Measurements from ENCODE around the gene NMUR2.

Gene NMUR2, protein sequence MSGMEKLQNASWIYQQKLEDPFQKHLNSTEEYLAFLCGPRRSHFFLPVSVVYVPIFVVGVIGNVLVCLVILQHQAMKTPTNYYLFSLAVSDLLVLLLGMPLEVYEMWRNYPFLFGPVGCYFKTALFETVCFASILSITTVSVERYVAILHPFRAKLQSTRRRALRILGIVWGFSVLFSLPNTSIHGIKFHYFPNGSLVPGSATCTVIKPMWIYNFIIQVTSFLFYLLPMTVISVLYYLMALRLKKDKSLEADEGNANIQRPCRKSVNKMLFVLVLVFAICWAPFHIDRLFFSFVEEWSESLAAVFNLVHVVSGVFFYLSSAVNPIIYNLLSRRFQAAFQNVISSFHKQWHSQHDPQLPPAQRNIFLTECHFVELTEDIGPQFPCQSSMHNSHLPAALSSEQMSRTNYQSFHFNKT
- 0 reads per million in 4 donors for total RNA-seq

- DNase-seq = no peak
Measured at GRCh38 chr5:152405145-152405544, at the start of gene NMUR2. TSS of gene NMUR2 (minus strand) at chr5:152405279. CDS start at chr5:152405113, 166 bp downstream.

GRCh38 chr5:152443935-152444334 lies 38.9 kb upstream of the NMUR2 start:
- DNase-seq = no peak

DNA sequence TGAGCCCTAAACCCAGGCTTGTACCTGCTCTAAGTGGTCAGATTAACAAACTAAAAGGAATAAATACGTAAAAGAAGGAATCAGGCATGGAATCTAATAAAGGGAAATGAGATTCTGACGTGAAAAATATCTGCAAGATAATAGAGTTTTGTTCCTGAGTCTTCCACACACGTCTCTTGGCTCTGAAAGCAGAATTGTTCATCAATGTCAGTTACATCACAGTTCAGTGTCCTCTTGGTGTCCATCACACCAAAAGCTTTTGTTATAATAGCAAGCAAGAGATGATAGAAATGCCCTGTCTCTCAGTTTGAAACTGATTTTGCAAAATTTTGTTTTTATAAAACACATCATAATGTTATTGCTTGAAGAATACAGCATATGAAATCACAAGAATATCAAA lies 34.7 kb upstream of the NMUR2 start:
- DNase-seq = no peak

- no peak for DNase-seq
Measured at GRCh38 chr5:152437866-152438265, 32.8 kb upstream of the NMUR2 start.

GRCh38 chr5:152427721-152428120 lies 22.6 kb upstream of the NMUR2 start:
- DNase-seq = no peak

GRCh38 chr5:152425083-152425482 lies 20.0 kb upstream of the NMUR2 start:
- no peak for DNase-seq

- no peak for DNase-seq
Measured at GRCh38 chr5:152424501-152424900, 19.4 kb upstream of the NMUR2 start.

DNA sequence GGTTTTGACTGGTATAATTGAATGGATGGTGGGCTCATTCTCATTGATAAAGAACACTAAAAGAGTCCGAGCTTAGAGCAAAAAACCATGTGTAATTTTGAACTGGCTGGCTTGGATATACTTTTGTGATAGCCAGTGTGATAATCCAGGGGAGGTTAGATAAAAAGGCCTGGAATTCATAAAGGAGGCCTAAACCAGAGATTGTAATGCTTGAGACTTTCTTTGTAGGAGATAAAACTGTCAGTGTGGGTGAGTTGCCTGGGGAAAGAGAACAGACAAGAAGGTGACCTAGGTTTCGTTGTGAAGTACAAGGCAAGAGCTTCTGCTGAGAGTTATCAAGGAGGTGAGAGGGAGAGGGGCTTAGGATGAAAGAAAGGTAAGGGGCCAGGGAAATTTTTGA lies 17.0 kb upstream of the NMUR2 start:
- no peak for DNase-seq

DNA sequence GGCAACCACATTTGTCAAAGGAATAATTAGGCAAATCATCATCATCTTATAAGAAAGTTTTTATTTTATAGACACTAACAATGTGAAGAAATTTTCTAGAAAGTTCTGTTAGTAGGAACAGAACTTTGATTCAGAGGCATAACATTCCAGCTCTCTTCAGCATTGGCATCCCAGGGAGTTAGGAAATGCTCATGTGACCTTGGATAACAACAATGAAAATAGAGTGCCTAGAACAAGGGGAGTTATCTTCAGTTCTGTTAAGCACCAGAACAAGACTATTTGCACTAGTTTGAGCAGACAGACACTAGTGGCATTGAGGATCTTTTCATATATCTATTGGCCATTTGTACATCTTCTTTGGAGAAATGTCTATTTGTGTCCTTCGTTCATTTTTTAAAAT lies 7.0 kb upstream of the NMUR2 start:
- no peak for DNase-seq

DNA sequence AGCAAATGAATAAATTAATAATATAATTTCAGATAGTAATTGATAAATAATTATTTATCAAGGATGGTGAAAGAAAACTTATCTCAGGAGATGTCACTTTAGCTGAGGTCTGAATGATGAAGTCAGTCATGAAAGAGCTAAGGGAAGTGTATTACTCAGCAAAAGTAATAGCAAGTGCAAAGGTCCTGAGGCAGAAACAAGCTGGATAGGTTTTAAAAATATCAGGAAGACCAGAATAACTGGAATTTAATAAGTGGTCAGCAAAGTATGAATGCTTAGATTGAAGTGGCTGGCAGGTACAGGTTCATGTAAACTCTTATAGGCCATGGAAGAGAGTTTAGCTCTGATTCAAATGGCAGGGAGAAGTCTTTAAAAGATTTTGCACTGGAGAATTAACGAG lies 1.0 kb upstream of the NMUR2 start:
- DNase-seq = no peak

DNA sequence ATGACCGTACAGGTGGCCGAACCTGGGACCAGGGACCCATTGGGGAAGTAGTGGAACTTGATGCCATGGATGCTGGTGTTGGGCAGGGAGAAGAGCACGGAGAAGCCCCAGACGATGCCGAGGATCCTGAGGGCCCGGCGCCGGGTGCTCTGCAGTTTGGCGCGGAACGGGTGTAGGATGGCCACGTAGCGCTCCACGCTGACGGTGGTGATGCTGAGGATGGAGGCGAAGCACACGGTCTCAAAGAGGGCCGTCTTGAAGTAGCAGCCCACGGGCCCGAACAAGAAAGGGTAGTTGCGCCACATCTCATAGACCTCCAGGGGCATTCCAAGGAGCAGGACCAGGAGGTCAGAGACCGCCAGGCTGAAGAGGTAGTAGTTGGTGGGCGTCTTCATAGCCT lies 585 bp downstream of the NMUR2 start:
- DNase-seq = no peak

GRCh38 chr5:152403046-152403445 lies 2.0 kb downstream of the NMUR2 start:
- no peak for DNase-seq

DNA sequence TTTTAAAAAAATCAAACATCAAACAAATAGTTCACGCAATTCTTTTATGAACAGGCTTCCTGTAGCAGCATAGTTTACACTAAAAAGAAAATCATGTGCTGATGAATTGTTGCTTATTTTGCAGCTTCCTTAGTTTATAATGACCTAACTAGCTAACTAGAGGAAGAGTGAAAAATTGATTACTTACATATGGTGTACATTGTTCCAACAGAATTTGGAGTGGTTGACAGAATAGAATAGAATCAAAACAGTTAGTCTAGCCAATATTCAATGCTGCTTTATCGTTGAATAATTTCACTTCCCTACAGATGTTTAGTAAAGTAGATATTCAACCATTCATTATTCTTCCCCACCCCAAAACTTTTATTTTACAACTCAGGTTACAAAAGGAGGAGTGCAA lies 4.2 kb downstream of the NMUR2 start:
- no peak for DNase-seq

DNA sequence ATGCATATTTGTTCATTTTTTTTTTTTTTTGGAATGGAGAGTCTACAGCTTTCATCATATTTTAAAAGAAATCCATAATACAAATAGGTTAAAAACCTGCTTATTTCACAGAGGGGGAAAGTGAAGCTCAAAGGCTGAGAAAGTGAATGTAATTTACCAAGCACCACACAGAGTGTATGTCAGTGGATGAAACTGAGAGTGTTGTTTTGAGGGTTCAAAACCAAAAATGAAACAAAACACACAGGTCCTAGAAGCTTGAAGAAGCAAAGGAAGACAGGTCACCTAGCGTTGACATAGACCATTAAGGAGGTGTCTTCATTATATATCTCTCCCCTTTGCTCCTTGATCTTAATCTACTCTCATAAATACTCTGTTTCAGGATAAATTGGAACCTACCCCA lies 7.5 kb downstream of the NMUR2 start:
- no peak for DNase-seq

DNA sequence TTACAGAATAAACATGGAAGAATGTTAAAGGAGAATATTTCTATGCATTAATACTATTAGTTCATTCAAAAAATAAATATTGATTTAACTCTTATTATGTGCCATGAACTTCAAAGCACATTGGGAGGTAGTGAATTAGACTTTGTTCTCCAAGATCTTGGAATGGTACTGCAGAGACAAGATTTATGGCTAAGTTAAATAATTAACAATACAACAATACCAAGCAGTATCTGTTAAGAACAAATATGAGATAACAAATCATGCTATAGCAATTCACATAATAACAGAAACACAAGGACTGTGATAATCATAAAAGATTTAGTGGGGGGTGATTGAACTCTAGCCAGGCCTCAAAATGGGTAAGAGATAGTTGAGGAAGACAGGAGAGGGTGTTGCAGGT lies 11.6 kb downstream of the NMUR2 start:
- no peak for DNase-seq

GRCh38 chr5:152389208-152389849 lies 15.8 kb downstream of the NMUR2 start:
- no peak for DNase-seq

- no peak for DNase-seq
Measured at GRCh38 chr5:152388610-152389009, 16.5 kb downstream of the NMUR2 start.

- DNase-seq = no peak
Measured at GRCh38 chr5:152380415-152381123, 24.5 kb downstream of the NMUR2 start.

DNA sequence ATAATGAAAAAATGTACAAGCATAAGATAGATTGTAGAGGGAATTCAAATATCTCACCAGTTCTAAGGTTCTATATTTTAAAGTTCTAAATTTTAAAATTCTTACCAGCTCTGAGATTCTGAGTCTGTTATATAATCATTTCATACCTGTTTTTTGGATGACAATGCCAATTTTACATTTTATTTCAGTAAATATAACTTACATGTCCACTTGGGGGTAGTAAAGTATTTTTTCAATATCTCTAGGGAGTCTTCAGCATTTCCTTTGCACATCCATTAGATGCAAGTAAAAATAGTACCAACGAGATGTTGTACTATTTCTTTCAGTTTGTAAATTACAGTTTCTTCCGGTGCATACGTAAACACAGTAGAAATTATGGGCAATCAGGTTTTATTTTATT lies 25.7 kb downstream of the NMUR2 start:
- no peak for DNase-seq

GRCh38 chr5:152378730-152379129 lies 26.3 kb downstream of the NMUR2 start:
- no peak for DNase-seq

GRCh38 chr5:152376886-152377285 lies 28.2 kb downstream of the NMUR2 start:
- DNase-seq = no peak

- DNase-seq = no peak
Measured at GRCh38 chr5:152374711-152375275, 30.3 kb downstream of the NMUR2 start.

DNA sequence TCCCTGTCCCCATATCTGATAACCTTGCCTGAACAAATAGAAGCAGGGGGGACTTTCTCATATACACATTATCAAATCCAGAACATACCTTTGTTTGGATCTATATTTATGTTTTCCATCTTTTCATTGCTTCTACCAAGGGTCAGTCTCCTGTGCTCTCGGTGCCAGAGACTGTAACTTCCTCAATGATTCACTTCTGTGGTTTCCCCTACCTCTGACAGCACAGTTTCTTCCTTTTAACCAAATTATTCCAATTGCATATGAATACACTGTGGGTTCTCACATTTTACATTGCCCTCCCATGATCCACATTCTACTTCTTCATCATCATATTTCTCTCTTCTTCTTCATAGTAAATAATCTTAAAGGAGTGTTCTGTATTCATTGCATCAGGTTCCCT lies 32.2 kb downstream of the NMUR2 start:
- DNase-seq = no peak

Measured in T-helper 1 cell (primary cell).